NCI-H2171 treated with DMSO at 0.1 percent for 48 hours (cell line): ENCODE results near the gene WNT6.

Experiments used
- DNase-seq: peaks from one replicate; lab custom pipeline; 2025; lab: John Stamatoyannopoulos, UW

Gene WNT6

DNA sequence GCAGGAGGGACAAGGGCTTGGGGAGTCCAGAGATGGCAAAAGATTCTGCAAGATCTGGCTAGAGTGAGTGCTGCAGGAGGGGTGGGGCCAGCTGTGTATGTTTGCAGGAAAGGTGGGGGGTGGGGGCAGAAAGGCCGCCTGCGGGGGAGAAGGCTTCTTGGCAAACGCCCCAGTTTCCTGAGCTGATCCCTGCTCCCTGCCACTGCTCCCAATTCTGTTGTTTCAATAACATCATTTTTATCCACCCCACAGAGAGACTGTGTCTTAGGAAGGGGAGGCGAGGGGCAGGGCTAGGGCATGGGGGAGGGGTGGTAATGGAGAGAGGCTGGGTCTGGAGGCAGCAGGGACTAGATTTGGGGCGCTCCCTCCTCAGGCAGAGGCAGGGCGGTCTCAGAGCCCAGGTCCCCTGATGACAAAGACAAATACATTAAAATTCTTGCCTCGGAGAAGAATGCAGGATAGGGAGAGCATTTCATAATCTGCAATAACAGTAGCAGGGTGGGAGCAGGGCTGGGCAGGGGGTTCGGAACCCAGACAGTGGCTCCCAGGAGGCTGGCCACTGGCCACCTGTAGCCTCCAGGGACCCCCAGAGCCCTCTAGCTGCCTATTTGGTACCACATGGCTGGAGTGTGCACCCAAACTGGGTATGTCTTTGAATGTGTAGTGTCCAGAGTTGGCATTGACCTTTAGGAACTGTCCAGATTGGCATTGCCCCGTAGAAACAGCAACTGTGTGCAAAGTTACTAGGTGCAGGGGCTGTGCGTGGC lies 2.1 kb upstream of the WNT6 start:
- DNase-seq = peak; percentile 38

- no peak for DNase-seq
These were observed 1.5 kb upstream of the WNT6 start for GRCh38 chr2:218858138-218858445.

- no peak for DNase-seq
These were observed 692 bp upstream of the WNT6 start for GRCh38 chr2:218858671-218859555.

GRCh38 chr2:218859988-218860831 lies 605 bp downstream of the WNT6 start:
- DNase-seq = no peak

DNA sequence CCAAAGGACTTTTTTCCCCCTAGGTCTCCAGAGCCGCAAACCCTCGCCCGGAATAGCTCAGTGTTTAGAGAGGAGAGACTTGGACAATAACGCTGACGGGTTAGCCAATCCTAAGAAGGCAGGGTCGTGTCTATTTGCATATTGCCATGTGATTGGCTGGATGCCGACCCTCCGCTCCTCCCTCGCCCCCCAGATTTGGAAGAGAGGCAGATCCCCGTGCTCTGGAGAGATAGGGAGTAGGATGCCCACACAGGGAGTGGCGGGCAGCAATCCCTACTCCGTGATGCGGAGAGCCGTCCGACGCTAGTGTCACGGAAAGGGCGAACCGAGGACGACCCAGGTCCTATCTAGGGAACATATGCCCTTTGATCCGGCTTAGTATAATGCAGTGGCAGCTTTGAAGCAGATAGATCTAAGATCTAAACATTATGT lies 1.4 kb downstream of the WNT6 start:
- DNase-seq = peak; percentile 96

DNA sequence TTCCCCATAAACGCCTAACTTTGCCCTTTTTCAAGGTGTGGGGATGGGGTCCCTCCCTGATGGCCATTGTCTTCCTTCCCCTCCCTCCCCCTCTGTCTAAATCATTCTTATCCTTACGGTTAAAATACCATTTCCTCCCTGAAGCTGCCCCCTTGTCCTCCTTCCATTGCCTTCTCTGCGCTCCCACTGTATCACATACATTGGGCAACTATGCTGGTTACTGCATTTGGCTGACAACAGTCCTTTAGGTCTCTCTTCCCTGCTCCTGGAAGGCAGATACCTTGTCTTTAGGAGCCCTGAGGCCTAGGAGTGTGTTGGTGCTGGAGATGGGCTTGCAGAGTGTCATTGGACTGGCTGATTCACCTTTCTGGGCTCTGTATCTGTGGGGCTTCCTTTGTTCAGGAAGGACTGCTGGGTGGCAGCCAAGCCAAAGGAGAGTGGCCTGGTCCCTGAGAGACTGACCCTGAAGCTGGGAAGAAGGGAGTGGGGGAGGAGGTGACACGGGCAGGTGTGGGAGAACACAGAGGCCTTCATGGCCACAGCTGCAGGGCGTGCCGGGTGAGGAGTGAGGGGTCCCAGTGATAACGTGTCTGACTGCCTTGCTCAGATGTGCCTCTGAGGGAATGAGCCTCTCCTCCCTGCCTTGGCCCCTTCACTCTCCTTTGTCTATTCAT lies 2.2 kb downstream of the WNT6 start:
- DNase-seq = no peak

GRCh38 chr2:218863021-218863520 lies 3.5 kb downstream of the WNT6 start:
- DNase-seq = no peak

- DNase-seq = no peak
These were observed 5.8 kb downstream of the WNT6 start for GRCh38 chr2:218865396-218865795.

DNA sequence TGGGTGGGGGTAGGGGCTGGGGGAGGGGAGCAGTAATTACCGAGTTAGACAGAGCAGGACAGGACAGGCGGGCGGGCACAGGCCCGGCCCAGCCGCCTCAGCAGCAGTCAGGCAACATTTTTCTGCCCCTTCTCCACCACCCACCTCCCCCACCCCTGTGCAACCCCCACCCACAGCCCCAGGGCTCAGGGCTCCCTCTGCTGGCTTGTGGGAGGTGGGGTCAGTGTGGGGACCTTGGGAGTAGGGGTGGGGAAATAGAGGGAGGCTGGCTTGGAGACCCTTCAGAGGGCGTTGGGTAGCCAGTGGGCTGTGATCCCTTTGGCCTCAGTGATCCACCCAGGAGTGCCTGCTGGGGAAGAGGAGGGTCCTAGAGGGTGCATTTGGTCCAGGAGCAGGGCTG lies 6.4 kb downstream of the WNT6 start:
- no peak for DNase-seq

DNA sequence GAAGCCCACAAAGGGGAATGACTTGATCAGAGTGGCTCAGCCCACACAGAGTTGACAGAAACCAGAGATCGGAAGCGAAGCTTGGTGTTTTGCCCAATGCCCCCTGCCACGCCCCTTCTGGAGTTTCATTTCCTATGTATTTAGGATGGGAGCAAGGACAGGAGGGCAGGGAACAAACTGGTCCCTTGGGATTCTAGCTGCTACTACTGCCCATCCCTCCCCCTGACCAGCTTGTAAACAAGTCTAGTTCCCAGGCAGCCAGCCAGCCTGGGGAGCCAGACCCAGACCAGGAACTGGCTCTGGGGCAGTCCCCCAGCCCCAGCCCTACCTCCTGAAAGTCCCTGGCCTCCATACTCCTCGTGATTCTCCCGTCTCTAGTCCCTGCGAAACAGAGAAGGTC lies 8.3 kb downstream of the WNT6 start:
- no peak for DNase-seq

GRCh38 chr2:218869064-218869463 lies 9.5 kb downstream of the WNT6 start:
- DNase-seq = no peak

DNA sequence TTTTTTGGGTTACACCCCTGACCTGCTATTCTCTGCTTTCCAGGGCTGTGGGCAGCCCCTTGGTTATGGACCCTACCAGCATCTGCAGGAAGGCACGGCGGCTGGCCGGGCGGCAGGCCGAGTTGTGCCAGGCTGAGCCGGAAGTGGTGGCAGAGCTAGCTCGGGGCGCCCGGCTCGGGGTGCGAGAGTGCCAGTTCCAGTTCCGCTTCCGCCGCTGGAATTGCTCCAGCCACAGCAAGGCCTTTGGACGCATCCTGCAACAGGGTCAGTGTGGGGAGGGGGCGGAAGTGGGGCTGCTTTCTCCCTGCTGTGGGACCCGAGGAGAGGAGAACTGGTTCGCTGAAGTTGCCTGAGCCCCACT lies 11.4 kb downstream of the WNT6 start:
- no peak for DNase-seq

DNA sequence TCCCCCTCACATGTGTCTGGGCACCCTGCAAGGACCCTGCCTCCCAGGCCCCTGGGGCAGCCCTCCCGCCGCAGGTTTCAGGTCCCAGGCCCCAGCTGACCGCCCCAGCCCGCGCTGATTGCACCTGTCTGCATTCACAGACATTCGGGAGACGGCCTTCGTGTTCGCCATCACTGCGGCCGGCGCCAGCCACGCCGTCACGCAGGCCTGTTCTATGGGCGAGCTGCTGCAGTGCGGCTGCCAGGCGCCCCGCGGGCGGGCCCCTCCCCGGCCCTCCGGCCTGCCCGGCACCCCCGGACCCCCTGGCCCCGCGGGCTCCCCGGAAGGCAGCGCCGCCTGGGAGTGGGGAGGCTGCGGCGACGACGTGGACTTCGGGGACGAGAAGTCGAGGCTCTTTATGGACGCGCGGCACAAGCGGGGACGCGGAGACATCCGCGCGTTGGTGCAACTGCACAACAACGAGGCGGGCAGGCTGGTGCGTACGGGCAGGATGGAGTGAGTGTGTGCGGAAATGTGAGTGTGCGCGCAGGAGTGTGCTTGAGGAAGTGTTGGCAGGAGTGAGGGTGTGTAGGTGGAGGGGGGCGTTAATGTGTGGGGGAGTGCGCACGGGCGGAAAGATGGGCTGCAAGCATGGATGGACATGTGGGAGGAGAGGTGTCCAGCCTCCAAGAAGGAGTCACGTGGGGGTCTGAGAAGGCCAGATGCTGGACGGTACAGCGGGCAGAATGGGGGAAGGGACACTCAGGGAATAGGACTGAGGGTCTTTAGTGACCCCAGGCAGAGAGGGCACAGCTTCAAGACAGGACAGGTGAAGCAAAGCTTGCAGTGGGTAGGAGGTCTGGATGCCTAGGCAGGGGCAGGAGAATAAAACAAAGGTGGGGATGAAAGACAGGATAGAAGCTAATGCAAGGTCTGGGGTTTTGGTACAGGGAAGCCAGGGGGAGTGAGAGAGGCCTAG lies 12.0 kb downstream of the WNT6 start:
- no peak for DNase-seq

GRCh38 chr2:218872645-218873358 lies 13.2 kb downstream of the WNT6 start:
- DNase-seq = no peak

DNA sequence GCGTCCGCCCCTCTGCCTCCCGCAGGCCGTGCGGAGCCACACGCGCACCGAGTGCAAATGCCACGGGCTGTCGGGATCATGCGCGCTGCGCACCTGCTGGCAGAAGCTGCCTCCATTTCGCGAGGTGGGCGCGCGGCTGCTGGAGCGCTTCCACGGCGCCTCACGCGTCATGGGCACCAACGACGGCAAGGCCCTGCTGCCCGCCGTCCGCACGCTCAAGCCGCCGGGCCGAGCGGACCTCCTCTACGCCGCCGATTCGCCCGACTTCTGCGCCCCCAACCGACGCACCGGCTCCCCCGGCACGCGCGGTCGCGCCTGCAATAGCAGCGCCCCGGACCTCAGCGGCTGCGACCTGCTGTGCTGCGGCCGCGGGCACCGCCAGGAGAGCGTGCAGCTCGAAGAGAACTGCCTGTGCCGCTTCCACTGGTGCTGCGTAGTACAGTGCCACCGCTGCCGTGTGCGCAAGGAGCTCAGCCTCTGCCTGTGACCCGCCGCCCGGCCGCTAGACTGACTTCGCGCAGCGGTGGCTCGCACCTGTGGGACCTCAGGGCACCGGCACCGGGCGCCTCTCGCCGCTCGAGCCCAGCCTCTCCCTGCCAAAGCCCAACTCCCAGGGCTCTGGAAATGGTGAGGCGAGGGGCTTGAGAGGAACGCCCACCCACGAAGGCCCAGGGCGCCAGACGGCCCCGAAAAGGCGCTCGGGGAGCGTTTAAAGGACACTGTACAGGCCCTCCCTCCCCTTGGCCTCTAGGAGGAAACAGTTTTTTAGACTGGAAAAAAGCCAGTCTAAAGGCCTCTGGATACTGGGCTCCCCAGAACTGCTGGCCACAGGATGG lies 14.0 kb downstream of the WNT6 start:
- no peak for DNase-seq

GRCh38 chr2:218875692-218876246 lies 16.2 kb downstream of the WNT6 start:
- no peak for DNase-seq

DNA sequence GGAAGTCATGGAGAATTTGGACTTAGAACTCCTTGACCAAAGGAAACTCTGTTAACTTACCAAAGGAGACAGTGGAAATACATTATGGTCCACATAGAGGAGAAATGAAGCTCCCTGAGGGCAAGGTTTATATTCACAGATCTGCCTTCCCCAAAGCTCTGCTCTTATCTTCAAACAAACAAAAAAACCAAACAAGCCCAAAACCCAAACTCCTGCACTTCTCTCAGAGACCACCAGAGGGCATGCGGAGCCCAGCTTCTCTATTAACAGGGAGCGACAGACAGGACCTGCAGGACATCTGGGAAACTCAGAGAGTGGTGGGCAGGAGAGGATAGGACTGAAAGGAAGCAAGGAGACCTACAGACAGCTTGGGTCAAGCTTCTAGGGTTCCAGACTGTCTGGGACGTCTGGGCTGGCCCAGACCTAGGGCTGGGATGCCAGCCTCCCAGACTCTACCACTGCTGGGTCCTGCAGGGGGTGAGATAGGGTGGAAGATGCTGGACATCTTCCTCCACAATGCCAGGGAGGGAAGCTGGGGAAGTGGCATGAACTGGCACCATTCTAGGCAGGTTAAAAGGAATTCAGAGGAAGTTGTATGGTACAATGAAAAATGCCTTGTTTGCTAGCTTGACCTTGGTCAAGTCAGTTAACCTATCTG lies 17.1 kb downstream of the WNT6 start:
- peak; percentile 82 for DNase-seq

DNA sequence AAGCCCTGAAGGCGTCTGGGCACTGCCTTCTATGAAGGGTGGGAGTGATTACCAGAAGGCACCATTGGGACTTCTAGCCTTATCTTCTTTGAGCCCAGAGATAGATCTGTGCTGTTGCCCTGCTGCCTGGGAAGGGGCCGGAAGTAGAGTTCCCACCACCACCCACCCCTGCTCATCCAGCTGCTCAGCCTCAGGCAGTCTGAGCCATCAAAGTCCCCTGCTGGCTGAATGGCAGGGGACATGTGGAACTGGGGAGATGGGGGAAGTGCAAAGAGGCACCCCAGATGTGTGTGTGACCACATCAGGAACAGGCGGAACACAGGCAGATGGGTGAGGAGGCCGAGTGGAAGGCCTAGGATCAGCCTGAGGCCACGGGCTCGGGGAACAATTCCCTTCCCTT lies 17.7 kb downstream of the WNT6 start:
- DNase-seq = no peak
